SU-DHL-6 (cell line): ENCODE measurements around the gene RAP1A.

Experiments
- H2AFZ ChIP-seq: fragments of 200-600 bp; sonication (generic); 2 replicates; pipeline ENCODE4 v1.6.1; 2014; ENCODE audit warnings: low read depth, mild to moderate bottlenecking, moderate library complexity, mixed read lengths, antibody characterized with exemption, low read length; ENCODE audit not compliant: severe bottlenecking
- H3F3A ChIP-seq: fragments of 200-600 bp; shearing (Covaris generic); 2 replicates; pipeline ENCODE4 v1.6.0; 2016; ENCODE audit warnings: antibody characterized with exemption, mild to moderate bottlenecking; ENCODE audit not compliant: insufficient read depth
- H3K27ac ChIP-seq: fragments of 200-600 bp; sonication (generic); 2 replicates; pipeline ENCODE4 v1.5.1; 2016; ENCODE audit warnings: low read depth, mild to moderate bottlenecking, low read length, moderate library complexity, mixed read lengths
- H3K27me3 ChIP-seq: fragments of 200-600 bp; sonication (generic), shearing (Covaris generic); 2 replicates; pipeline ENCODE4 v1.6.0; 2014; ENCODE audit warnings: mild to moderate bottlenecking, low read length
- H3K36me3 ChIP-seq: fragments of 200-600 bp; sonication (generic); 2 replicates; pipeline ENCODE4 v1.6.1; 2014; ENCODE audit warnings: mild to moderate bottlenecking, low read length, mixed read lengths
- H3K4me2 ChIP-seq: fragments of 300-600, 200-600 bp; shearing (Covaris generic), sonication (generic); 2 replicates; pipeline ENCODE4 v1.6.0; 2014; ENCODE audit warnings: low read length, low read depth, mild to moderate bottlenecking; ENCODE audit not compliant: poor library complexity, severe bottlenecking
- H3K4me3 ChIP-seq: fragments of 200-600 bp; sonication (generic); 2 replicates; pipeline ENCODE4 v1.5.1; 2014; ENCODE audit warnings: antibody characterized with exemption, low read length, mild to moderate bottlenecking, mixed read lengths; ENCODE audit not compliant: insufficient read depth, poor library complexity, severe bottlenecking
- H3K79me2 ChIP-seq: fragments of 200-600 bp; sonication (generic); 2 replicates; pipeline ENCODE4 v1.6.1; 2014; ENCODE audit warnings: mild to moderate bottlenecking, low read length, moderate library complexity; ENCODE audit not compliant: insufficient read depth
- H3K9ac ChIP-seq: fragments of 200-600 bp; sonication (generic); 2 replicates; pipeline ENCODE4 v1.7.0; 2014; ENCODE audit warnings: mild to moderate bottlenecking, low read length
- H3K9me2 ChIP-seq: fragments of 200-600 bp; sonication (generic); replicated peaks from 2 replicates; pipeline ENCODE4 v1.6.1; 2014; ENCODE audit warnings: low read length; ENCODE audit not compliant: insufficient read depth
- H3K9me3 ChIP-seq: fragments of 200-600 bp; sonication (generic); 2 replicates; pipeline ENCODE4 v1.6.1; 2014; ENCODE audit warnings: low read length, mixed read lengths; ENCODE audit not compliant: insufficient read depth
- H4K20me1 ChIP-seq: fragments of 200-600 bp; sonication (generic); 2 replicates; pipeline ENCODE4 v1.6.1; 2014; ENCODE audit warnings: low read depth, mild to moderate bottlenecking, antibody characterized with exemption, low read length, moderate library complexity, mixed read lengths
- EZH2phosphoT487 ChIP-seq: fragments of 200-600 bp; sonication (generic), shearing (Covaris generic); conservative IDR thresholded peaks from 2 replicates; pipeline ENCODE4 v1.6.1; 2018; ENCODE audit warnings: mild to moderate bottlenecking, antibody characterized with exemption, low read length, moderate library complexity, mixed read lengths
- TF ChIP-seq, protein P1 (sequence below): fragments of 200-600 bp; sonication (generic); IDR thresholded peaks from one replicate; pipeline ENCODE4 v1.5.1; 2017; ENCODE audit warnings: antibody characterized with exemption, mild to moderate bottlenecking, low read length, moderate library complexity; ENCODE audit not compliant: insufficient read depth, poor library complexity, severe bottlenecking

The RAP1A gene

DNA sequence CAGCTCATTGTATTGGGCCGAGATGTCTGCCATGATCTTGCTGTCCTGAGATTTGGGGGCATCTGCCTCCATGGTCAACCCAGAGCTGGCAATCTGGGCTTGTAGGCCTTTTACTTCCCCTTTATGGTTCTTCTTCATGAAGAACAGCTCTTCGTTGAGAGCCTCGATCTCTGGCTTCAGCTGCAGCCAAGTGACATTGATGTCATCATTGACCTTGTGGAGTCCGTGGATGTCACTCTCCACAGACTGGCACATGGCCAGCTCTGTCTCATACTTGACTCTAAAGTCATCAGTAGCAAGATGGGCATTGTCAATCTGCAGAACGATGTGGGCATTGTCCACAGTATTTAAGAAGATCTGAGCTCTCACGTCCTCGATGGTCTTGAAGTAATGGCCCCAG, 29.2 kb downstream of the RAP1A start:
- H3F3A ChIP-seq: peaks cover 17% of the 10 kb centered on the region
- H3K27ac ChIP-seq: no peak overlapping the region
- H3K9ac ChIP-seq: no peak overlapping the region
- peaks cover 3% of the 10 kb centered on the region; the same call in 1 of the 2 replicates for H4K20me1 ChIP-seq
- TF ChIP-seq, protein P1, sequence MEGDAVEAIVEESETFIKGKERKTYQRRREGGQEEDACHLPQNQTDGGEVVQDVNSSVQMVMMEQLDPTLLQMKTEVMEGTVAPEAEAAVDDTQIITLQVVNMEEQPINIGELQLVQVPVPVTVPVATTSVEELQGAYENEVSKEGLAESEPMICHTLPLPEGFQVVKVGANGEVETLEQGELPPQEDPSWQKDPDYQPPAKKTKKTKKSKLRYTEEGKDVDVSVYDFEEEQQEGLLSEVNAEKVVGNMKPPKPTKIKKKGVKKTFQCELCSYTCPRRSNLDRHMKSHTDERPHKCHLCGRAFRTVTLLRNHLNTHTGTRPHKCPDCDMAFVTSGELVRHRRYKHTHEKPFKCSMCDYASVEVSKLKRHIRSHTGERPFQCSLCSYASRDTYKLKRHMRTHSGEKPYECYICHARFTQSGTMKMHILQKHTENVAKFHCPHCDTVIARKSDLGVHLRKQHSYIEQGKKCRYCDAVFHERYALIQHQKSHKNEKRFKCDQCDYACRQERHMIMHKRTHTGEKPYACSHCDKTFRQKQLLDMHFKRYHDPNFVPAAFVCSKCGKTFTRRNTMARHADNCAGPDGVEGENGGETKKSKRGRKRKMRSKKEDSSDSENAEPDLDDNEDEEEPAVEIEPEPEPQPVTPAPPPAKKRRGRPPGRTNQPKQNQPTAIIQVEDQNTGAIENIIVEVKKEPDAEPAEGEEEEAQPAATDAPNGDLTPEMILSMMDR: no peak
- TF ChIP-seq EZH2phosphoT487: no peak
- no peak overlapping the region for H2AFZ ChIP-seq
- no peaks in the 10 kb centered on the region for H3K9me3 ChIP-seq
- H3K4me2 ChIP-seq: no peak overlapping the region
- H3K27me3 ChIP-seq: no peaks in the 10 kb centered on the region
- no peaks in the 10 kb centered on the region for H3K9me2 ChIP-seq
- H3K36me3 ChIP-seq: no peaks in the 10 kb centered on the region
- H3K79me2 ChIP-seq: peaks cover 93% of the 10 kb centered on the region
- H3K4me3 ChIP-seq: no peak overlapping the region

DNA sequence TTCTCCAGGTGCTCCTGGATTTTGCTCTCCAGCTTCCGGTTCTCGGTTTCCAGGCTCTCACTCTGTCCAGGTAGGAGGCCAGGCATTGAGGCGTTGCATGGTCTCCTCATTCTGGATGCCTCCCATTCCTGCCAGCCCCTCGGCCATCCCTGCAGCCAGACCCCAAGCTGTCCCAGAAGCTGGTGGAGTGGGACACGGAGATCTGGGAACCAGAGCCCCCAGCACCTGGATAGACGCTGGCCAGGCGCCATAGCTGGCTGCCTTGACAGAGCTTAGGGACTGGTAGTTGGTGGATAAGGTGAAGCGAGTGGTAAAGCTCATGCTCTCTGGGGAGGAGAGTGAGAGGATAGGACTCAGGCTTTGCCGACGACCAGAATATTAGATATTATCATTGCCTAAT, 29.6 kb downstream of the RAP1A start:
- H3K79me2 ChIP-seq: peaks cover 93% of the 10 kb centered on the region
- H3F3A ChIP-seq: peaks cover 21% of the 10 kb centered on the region
- no peak overlapping the region for H2AFZ ChIP-seq
- no peak overlapping the region for H3K27ac ChIP-seq
- no peak overlapping the region for H3K4me2 ChIP-seq
- TF ChIP-seq EZH2phosphoT487: no peak
- TF ChIP-seq, protein P1: no peak
- H3K27me3 ChIP-seq: no peaks in the 10 kb centered on the region
- no peak overlapping the region for H3K9ac ChIP-seq
- H4K20me1 ChIP-seq: peaks cover 3% of the 10 kb centered on the region; the same call in 1 of the 2 replicates
- no peaks in the 10 kb centered on the region for H3K9me2 ChIP-seq
- no peak overlapping the region for H3K4me3 ChIP-seq
- no peaks in the 10 kb centered on the region for H3K9me3 ChIP-seq
- no peaks in the 10 kb centered on the region for H3K36me3 ChIP-seq

DNA sequence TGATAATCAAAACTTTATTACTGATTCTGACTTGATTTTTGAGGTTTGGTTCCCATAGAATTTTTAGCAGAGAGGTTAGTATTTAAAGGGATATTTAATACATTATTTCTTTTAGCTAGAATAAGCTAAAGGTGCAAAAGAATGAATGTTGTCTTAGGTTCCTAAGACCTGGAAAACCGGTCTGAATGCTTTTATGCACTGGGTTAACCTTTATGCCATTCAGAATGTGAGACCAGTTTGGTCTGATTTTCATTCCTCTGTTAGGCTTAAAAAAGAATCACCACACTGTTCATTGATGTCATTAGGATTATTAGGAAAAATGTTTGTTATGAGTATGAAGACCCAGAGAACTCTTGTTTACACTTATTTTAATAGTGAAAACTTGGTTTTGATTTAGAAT, 30.1 kb downstream of the RAP1A start:
- Histone ChIP-seq H3K27ac (no peak overlapping the region), H4K20me1 (peaks cover 3% of the 10 kb centered on the region; the same call in 1 of the 2 replicates), H3K36me3 (no peaks in the 10 kb centered on the region), H3K9me3 (no peaks in the 10 kb centered on the region), H3K4me3 (no peak overlapping the region), H3K4me2 (no peak overlapping the region), H3K9ac (no peak overlapping the region), H3F3A (peaks cover 25% of the 10 kb centered on the region), H3K27me3 (no peaks in the 10 kb centered on the region), H3K79me2 (peaks cover 93% of the 10 kb centered on the region), H3K9me2 (no peaks in the 10 kb centered on the region), H2AFZ (no peak overlapping the region)
- no peak for TF ChIP-seq EZH2phosphoT487
- TF ChIP-seq, protein P1: no peak
